Adipocyte (in vitro differentiated cells): ENCODE data around the gene SREBF2.

Experiments
- DNase-seq: peaks from one replicate; pipeline ENCODE4 v3.0.0-alpha.2; 2015; ENCODE audit warnings: low read depth
- H3K27me3 ChIP-seq: replicated peaks from 2 replicates; pipeline ENCODE4 v1.7.0; 2013; ENCODE audit warnings: mild to moderate bottlenecking, low read length, moderate library complexity; ENCODE audit not compliant: control insufficient read depth, insufficient read depth
- H3K36me3 ChIP-seq: 2 replicates; pipeline ENCODE4 v1.7.0; 2013; ENCODE audit warnings: low read length, mild to moderate bottlenecking, moderate library complexity; ENCODE audit not compliant: control insufficient read depth, insufficient read depth, severe bottlenecking
- H3K4me1 ChIP-seq: 2 replicates; pipeline ENCODE4 v1.7.0; 2013; ENCODE audit warnings: mild to moderate bottlenecking, low read length, moderate library complexity; ENCODE audit not compliant: control insufficient read depth, insufficient read depth
- H3K4me3 ChIP-seq: 2 replicates; pipeline ENCODE4 v1.7.0; 2013; ENCODE audit warnings: mild to moderate bottlenecking, low read length, moderate library complexity
- H3K9ac ChIP-seq: 2 replicates; pipeline ENCODE4 v1.7.0; 2013; ENCODE audit warnings: mild to moderate bottlenecking, low read length, moderate library complexity
- H3K9me3 ChIP-seq: 2 replicates; pipeline ENCODE4 v1.7.0; 2013; ENCODE audit warnings: mild to moderate bottlenecking, low read length, moderate library complexity; ENCODE audit not compliant: control insufficient read depth

The SREBF2 gene

DNA sequence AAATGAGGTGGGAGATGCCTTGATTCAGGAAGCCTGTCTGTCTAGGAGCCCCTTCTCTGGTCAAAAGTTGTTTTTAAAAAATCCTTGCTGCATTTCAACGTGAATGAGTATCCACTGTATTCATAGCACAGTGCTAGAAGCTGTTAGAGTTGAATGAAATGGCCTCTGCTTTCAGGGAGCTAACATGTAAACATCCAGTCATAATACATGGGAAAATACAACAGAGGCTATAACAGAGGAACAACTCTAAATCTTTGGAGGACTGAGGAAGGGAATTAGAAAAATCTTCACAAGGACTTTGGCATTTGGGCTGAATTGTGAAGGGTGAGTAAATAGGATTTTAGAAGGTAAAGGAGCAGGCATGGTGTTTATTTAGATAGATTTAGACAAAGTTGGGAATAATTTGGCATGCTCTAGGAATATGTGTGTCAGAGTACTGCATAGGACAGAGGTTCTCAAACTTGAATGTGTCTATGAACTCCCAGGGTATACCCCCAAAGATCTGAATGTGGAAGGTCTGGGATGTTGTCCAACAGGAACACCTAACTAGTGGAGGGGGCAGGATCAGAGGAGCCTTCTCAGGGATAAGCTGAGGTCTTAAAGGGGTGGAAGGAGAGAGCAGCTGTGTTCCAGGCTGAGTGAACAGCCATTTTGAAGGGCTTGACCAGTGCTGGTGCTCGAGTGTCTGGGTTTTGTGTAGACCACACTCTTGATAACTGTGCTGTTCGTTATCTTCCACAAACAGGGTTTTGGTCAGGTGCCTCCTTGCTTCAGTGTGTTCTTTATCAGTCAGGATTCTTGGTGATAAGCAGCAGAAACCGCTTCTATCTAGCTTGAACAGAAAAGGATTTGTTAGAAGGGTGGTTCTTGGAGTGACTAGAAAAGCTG is 12.7 kb downstream of the SREBF2 start:
- H3K9me3 ChIP-seq = no peaks in the 10 kb centered on the region
- H3K27me3 ChIP-seq = no peaks in the 10 kb centered on the region
- H3K4me3 ChIP-seq = no peak overlapping the region
- peaks cover 12% of the 10 kb centered on the region for H3K36me3 ChIP-seq
- no peak overlapping the region for H3K9ac ChIP-seq
- peaks cover 26% of the 10 kb centered on the region for H3K4me1 ChIP-seq
- no peak for DNase-seq

DNA sequence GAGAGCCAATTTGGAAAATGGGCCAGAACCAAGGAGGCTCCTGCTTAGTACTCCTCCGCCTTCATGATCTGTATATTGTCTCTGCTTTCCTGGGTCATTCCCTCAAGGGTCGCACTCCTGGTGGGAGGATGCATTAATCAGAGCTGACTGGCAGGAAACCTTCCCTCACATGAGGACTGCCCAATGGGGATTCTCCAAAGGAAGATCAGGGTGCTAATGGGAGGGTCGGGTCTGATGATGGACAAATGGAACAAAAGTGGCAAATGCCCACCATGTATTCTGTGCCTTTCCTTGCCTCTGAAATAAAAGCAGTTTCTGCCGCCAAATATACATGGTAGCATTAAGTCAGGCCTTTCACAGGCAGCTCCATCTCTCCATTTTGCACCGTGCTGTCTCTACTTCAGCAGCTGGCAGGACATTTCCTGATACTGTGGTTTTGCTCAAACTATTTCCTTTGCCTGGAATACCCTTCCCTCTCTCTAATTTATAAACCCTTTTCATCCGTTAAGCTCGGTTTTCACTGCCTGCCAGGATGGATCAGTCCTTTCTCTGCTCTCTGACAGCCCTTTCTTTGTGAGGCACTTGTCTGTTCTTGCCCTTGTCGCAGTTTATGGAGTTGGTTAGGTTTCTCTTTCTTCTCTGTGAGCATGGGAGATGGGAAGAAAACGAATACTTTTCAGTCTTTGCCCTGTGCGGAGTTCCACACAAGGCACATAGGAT is 13.5 kb downstream of the SREBF2 start:
- Histone ChIP-seq H3K4me3 (no peak overlapping the region), H3K9me3 (no peaks in the 10 kb centered on the region), H3K36me3 (peaks cover 8% of the 10 kb centered on the region), H3K27me3 (no peaks in the 10 kb centered on the region), H3K9ac (no peak overlapping the region), H3K4me1 (peaks cover 19% of the 10 kb centered on the region)
- DNase-seq = no peak

DNA sequence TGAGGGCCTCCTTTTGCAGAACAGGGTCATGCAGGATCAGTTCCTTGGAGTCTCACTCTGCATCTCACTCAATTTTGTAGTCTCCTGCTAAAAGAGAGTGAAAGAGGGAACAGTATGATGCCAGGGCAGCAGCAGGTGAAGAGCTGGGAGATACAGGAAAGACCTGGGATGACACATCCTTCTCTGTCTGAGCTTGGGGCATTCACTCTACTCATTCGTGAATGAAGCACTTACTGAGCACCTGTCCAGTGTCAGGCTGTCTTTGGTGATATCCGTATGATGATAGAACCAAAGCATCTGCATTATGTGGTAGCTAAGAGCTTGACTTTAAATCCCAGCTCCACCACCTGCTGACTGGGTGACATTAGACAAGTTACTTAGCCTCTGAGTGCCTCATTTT is 14.4 kb downstream of the SREBF2 start:
- no peaks in the 10 kb centered on the region for H3K9me3 ChIP-seq
- H3K36me3 ChIP-seq = peaks cover 5% of the 10 kb centered on the region
- DNase-seq = no peak
- H3K4me3 ChIP-seq = no peak overlapping the region
- no peak overlapping the region for H3K9ac ChIP-seq
- H3K4me1 ChIP-seq = peaks cover 10% of the 10 kb centered on the region
- no peaks in the 10 kb centered on the region for H3K27me3 ChIP-seq

DNA sequence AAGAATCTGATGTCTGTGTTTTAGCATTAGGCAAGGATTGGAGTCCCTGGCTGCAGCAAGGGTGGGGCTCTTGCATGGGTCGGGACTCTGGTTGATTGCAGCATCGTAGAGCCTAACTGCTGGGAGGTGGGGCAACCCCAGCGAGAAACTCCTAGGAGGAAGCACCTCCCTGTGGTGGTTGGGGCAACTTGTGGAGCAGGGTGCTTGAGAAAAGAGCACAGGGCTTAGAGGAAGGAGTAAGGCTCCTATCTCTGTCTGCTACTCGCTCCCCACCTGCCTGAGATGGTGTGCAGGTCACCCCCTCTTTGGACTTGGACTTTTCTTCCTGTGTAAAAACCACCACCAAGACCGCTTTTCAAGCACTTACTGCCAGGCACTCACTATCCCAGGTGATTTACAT is 15.6 kb downstream of the SREBF2 start:
- Histone ChIP-seq H3K9ac (peak overlapping the region; percentile 25), H3K36me3 (peaks cover 2% of the 10 kb centered on the region), H3K27me3 (no peaks in the 10 kb centered on the region), H3K9me3 (no peaks in the 10 kb centered on the region), H3K4me1 (peaks cover 8% of the 10 kb centered on the region), H3K4me3 (no peak overlapping the region)
- no peak for DNase-seq

DNA sequence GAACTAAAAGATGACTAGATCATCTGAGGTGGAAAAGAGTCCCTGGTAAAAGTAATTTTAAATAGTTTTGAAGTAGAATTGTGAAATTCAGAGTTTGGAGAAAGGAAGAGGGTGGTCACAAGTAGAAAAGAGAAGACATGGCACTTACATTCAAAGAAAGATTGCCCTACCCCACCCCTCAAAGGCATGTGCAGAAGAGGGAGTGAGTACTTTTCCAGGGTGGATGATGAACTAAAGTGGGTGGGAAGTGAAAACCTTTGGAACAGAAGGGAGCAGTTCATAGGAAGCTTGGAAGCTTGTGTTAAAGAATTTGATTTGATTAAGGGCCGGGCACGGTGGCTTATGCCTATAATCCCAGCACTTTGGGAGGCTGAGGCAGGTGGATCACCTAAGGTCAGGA is 23.6 kb downstream of the SREBF2 start:
- Histone ChIP-seq H3K4me3 (no peak overlapping the region), H3K9ac (no peak overlapping the region), H3K9me3 (no peaks in the 10 kb centered on the region), H3K36me3 (no peaks in the 10 kb centered on the region), H3K4me1 (peaks cover 22% of the 10 kb centered on the region), H3K27me3 (no peaks in the 10 kb centered on the region)
- peak; percentile 8 for DNase-seq

DNA sequence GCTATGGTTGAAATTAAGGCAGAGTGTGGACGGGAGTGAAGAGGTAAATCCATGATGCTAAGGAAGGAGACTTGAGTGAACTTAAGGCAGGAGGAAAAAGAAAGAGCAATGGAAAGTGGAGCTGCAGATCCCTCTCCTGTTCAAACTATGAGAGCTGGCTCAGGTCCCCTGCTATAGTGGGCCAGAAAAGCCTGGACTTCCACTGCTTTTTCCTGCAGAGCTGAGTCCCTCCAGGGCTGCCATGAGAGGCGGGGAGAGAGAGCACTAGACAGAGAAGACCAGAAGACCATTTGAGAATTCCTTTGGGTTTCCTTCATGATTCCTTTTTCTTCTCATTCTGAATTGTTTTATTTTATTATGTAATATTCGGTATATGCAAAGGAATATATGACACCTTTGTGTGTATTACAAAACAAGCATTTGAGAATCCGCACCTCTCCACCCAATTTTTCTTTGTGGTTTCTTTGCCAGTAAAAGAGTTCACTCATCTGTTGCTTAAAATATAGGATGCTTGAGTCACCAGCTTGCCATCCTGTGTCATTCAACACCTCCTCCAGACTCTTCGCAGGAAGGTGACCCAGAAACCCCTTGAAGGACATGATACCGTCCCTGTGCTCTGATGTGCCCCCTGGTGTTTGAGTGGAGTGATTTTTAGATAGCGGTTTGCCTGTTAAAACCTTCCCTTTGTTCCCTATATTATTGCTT is 24.4 kb downstream of the SREBF2 start:
- no peaks in the 10 kb centered on the region for H3K9me3 ChIP-seq
- H3K36me3 ChIP-seq = no peaks in the 10 kb centered on the region
- H3K4me3 ChIP-seq = no peak overlapping the region
- H3K4me1 ChIP-seq = peaks cover 28% of the 10 kb centered on the region
- peak; percentile 74 for DNase-seq
- no peak overlapping the region for H3K9ac ChIP-seq
- no peaks in the 10 kb centered on the region for H3K27me3 ChIP-seq

DNA sequence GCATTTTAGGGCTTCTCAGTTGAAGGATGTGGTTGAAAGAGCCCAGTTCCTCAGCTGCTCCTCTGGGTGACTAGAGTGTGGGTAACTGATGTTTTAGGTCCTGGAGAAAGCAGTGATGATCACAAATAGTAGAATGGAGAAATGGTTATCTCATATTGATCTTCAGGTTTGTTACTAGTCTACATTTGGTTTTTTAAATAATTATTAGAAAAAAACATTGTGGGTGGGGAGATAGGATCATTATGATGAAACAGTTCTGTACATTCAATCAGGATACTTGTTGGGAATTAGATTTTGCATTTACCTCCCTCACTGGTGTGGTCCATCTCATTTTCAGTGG is 24.9 kb downstream of the SREBF2 start:
- Histone ChIP-seq H3K4me1 (peaks cover 33% of the 10 kb centered on the region), H3K27me3 (no peaks in the 10 kb centered on the region), H3K9ac (no peak overlapping the region), H3K9me3 (no peaks in the 10 kb centered on the region), H3K36me3 (no peaks in the 10 kb centered on the region), H3K4me3 (no peak overlapping the region)
- DNase-seq = no peak

DNA sequence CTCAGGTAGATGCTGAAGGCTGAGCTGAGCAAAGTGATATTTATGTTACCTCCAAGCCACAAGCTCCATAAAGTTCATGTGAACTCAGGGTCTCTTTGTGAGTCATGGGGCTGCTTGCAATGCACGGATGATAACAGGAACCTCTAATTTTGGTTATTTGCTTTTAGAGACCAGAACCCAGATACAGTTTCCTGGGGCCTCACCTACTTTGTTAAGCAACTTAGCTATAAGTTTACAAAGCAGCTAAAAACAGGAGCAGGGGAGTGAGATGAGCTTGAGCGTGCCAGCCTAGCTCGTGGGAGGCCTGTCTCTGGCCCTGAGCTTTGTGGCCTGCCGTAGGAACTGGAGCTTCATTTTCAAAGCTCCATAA is 29.2 kb downstream of the SREBF2 start:
- peak overlapping the region; percentile 66 for H3K9ac ChIP-seq
- DNase-seq = no peak
- no peaks in the 10 kb centered on the region for H3K9me3 ChIP-seq
- H3K36me3 ChIP-seq = peaks cover 7% of the 10 kb centered on the region
- peaks cover 40% of the 10 kb centered on the region for H3K4me1 ChIP-seq
- peak overlapping the region; percentile 21 for H3K4me3 ChIP-seq
- no peaks in the 10 kb centered on the region for H3K27me3 ChIP-seq

DNA sequence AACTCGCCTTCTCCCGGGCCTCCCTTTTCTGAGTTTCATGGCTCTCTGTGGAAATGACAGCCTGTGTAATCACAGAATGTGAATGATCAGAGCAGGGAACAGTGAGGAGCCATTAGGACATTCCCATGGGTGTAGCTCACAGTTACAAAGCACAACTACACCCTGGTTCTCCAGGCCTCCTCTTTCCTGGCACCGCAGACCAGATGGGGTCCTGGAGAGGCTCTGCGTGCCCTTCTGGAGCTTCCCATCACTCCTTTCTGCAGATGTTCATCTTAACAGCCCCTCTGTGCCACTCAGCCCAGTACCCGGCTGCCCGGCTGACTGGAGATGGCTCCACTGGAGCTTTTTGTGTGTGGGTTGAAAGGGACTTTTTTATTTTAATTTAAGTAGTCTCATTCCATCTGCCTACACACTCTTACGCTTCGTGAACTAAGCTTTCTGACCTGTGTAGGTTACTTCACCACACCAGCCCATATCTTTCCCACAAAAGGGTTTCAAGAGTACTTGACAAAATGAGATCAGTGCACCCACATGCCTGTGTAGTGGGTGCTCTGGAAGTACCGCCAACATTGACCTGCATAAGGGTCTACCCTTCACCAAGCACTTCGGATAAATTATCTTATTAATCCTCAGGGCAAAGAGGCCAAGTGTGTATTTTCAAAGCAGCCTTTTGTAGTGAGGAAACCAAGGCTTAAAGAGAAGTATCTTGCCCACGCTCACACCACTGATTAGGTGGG is 29.8 kb downstream of the SREBF2 start:
- Histone ChIP-seq H3K9ac (peak overlapping the region; percentile 66), H3K36me3 (peaks cover 9% of the 10 kb centered on the region), H3K9me3 (no peaks in the 10 kb centered on the region), H3K27me3 (no peaks in the 10 kb centered on the region), H3K4me3 (peak overlapping the region; percentile 21), H3K4me1 (peaks cover 35% of the 10 kb centered on the region)
- peak; percentile 50 for DNase-seq

DNA sequence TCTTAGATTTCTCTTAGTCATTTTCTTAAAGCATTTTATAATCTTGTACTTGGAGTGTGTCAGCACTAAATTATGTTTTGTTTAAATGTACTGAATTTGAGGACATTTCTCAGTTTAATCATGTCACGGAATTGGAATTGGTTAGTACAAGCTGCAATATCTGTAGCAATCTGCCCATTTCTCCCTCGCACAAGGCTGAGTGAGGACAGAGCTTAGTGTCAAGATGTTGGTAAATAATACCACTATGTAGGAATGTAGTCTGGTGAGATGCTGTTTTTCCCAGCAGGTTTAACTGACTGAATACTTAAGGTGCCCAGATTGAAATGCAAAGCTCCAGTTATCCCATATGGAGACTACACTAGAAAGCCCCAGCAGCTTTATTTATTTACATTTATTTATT is 30.6 kb downstream of the SREBF2 start:
- no peak overlapping the region for H3K4me3 ChIP-seq
- H3K9ac ChIP-seq = peak overlapping the region; percentile 66
- H3K27me3 ChIP-seq = no peaks in the 10 kb centered on the region
- H3K36me3 ChIP-seq = peaks cover 17% of the 10 kb centered on the region
- H3K9me3 ChIP-seq = no peaks in the 10 kb centered on the region
- DNase-seq = no peak
- peaks cover 34% of the 10 kb centered on the region for H3K4me1 ChIP-seq

DNA sequence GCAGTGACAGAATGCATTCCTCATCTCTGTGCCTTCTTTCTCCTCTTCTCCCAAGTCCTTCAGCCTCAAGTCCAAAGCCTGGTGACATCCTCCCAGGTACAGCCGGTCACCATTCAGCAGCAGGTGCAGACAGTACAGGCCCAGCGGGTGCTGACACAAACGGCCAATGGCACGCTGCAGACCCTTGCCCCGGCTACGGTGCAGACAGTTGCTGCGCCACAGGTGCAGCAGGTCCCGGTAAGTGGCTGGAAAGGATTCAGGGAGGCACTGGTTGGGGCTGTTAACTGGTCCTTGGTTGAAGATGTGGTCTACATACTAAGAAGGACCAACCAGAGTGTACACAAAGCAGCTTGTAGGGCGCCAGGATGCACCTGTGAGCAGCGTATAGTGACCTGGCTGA is 35.7 kb downstream of the SREBF2 start:
- Histone ChIP-seq H3K9me3 (no peaks in the 10 kb centered on the region), H3K4me1 (peaks cover 1% of the 10 kb centered on the region), H3K9ac (no peak overlapping the region), H3K27me3 (no peaks in the 10 kb centered on the region), H3K4me3 (no peak overlapping the region), H3K36me3 (peaks cover 62% of the 10 kb centered on the region)
- DNase-seq = no peak
